Measurements from ENCODE around the gene PMM2.
"Not testable (repeated sequence)": the region's sequence is repeated elsewhere in the genome, so short reads cannot be mapped to it uniquely, and the experiment has no call there.

- not testable (repeated sequence) for TF ChIP-seq MAX (IDR thresholded peaks at IDR 0.05); POLR2AphosphoS5 (IDR thresholded peaks at IDR 0.05; ENCODE audit: low read depth, low read length); YY1 (IDR thresholded peaks at IDR 0.05; ENCODE audit: extremely low read depth, insufficient replicate concordance, low read depth, low read length); POLR2A (IDR thresholded peaks at IDR 0.05; ENCODE audit: borderline replicate concordance, extremely low read depth, insufficient read depth, insufficient read length); CTCF (IDR thresholded peaks at IDR 0.05 in 2 of 3, conservative IDR thresholded peaks at IDR 0.05 in 1 of 3; ENCODE audit: borderline replicate concordance in 1 of 3, insufficient read depth in 1 of 3, low read depth in 2 of 3, low read length in 2 of 3); SIN3A (IDR thresholded peaks at IDR 0.05; ENCODE audit: low read depth); EZH2 (IDR thresholded peaks at IDR 0.05)
These were observed 6.1 kb downstream of the PMM2 start for GRCh38 chr16:8803733-8804132.

Data from HCT116 (cell line).